GM23338 (cell line): ENCODE results near the gene CHST11.

Experiments
- CREB1 ChIP-seq: fragments of 250-450 bp; sonication (Bioruptor Pico); IDR thresholded peaks from 2 replicates; pipeline ENCODE4 v1.5.0; 2020; ENCODE audit warnings: low read depth, mild to moderate bottlenecking, moderate library complexity
- CTCF ChIP-seq, 2 experiments: fragments of 200-600 bp in 1 of 2; sonication (generic) in 1 of 2; conservative IDR thresholded peaks; 2 replicates each; pipeline versions ENCODE4 v1.5.1 to v1.6.1; 2016 to 2017; ENCODE audit warnings: antibody characterized with exemption in 2 of 2, low read depth in 2 of 2, mild to moderate bottlenecking in 2 of 2, moderate library complexity in 1 of 2
- ETS1 ChIP-seq: IDR thresholded peaks from 2 replicates; pipeline ENCODE4 v1.6.1; 2016; ENCODE audit warnings: antibody characterized with exemption
- EZH2 ChIP-seq: fragments of 200-600 bp; sonication (generic); IDR thresholded peaks from one replicate; pipeline ENCODE4 v1.8.0; 2017; ENCODE audit warnings: antibody characterized with exemption, mild to moderate bottlenecking, low read depth; ENCODE audit not compliant: unreplicated experiment
- EZH2phosphoT487 ChIP-seq: fragments of 200-600 bp; sonication (generic); IDR thresholded peaks from one replicate; pipeline ENCODE4 v1.8.1; 2018; ENCODE audit warnings: antibody characterized with exemption; ENCODE audit not compliant: unreplicated experiment
- JUNB ChIP-seq: IDR thresholded peaks from one replicate; pipeline ENCODE4 v1.6.1; 2016; ENCODE audit warnings: antibody characterized with exemption; ENCODE audit not compliant: unreplicated experiment
- POLR2AphosphoS5 ChIP-seq: IDR thresholded peaks from 2 replicates; pipeline ENCODE4 v1.6.1; 2016; ENCODE audit warnings: antibody characterized with exemption, low read depth
- REST ChIP-seq: IDR thresholded peaks from one replicate; pipeline ENCODE4 v1.6.1; 2018; ENCODE audit warnings: antibody characterized with exemption; ENCODE audit not compliant: unreplicated experiment
- ZNF114 ChIP-seq: fragments of 250-450 bp; sonication (Bioruptor Pico); IDR thresholded peaks from 2 replicates; pipeline ENCODE4 v1.5.0; 2020; ENCODE audit warnings: mild to moderate bottlenecking, moderate library complexity
- ZNF331 ChIP-seq: fragments of 250-450 bp; sonication (Bioruptor Pico); IDR thresholded peaks from 2 replicates; pipeline ENCODE4 v1.5.0; 2020; ENCODE audit warnings: low read depth, mild to moderate bottlenecking, moderate library complexity

- TF ChIP-seq EZH2 = no peak
- TF ChIP-seq CTCF (conservative IDR thresholded peaks at IDR 0.05; ENCODE audit: low read depth in 2 of 2) = no peak
- no peak for TF ChIP-seq POLR2AphosphoS5
- TF ChIP-seq ETS1 = no peak
- no peak for TF ChIP-seq JUNB
- no peak for TF ChIP-seq EZH2phosphoT487
- TF ChIP-seq ZNF331 = no peak
- no peak for TF ChIP-seq CREB1 (CRISPR knock-in tag)
- no peak for TF ChIP-seq ZNF114 (CRISPR knock-in tag)
- no peak for TF ChIP-seq REST
Observed at GRCh38 chr12:104638851-104639240, 182.1 kb downstream of the CHST11 start.
